DOHH2 (cell line): ENCODE measurements around the gene POFUT2.

Experiments
- EZH2phosphoT487 ChIP-seq: fragments of 200-600 bp; sonication (generic); IDR thresholded peaks from 2 replicates; pipeline ENCODE4 v1.6.1; 2017; ENCODE audit warnings: borderline replicate concordance, mild to moderate bottlenecking, antibody characterized with exemption, low read length, moderate library complexity, mixed read lengths
- TF ChIP-seq, protein P1 (sequence below): fragments of 200-600 bp; sonication (generic); IDR thresholded peaks from one replicate; pipeline ENCODE4 v1.5.1; 2014; ENCODE audit warnings: antibody characterized with exemption, mild to moderate bottlenecking, low read depth, low read length; ENCODE audit not compliant: poor library complexity, severe bottlenecking

GRCh38 chr21:45335151-45335760 lies 47.6 kb upstream of the POFUT2 start:
- TF ChIP-seq, protein P1, sequence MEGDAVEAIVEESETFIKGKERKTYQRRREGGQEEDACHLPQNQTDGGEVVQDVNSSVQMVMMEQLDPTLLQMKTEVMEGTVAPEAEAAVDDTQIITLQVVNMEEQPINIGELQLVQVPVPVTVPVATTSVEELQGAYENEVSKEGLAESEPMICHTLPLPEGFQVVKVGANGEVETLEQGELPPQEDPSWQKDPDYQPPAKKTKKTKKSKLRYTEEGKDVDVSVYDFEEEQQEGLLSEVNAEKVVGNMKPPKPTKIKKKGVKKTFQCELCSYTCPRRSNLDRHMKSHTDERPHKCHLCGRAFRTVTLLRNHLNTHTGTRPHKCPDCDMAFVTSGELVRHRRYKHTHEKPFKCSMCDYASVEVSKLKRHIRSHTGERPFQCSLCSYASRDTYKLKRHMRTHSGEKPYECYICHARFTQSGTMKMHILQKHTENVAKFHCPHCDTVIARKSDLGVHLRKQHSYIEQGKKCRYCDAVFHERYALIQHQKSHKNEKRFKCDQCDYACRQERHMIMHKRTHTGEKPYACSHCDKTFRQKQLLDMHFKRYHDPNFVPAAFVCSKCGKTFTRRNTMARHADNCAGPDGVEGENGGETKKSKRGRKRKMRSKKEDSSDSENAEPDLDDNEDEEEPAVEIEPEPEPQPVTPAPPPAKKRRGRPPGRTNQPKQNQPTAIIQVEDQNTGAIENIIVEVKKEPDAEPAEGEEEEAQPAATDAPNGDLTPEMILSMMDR: no peak
- no peak for TF ChIP-seq EZH2phosphoT487
